ENCODE data around the gene KCNAB1. TPM values are rescaled to one million over a fixed set of nuclear protein-coding genes. Genes with fewer than 3 reads are reported as not detected.

The KCNAB1 gene
- total and polyA plus RNA-seq, 2 experiments from 2014 or later: 0.80 to 1.4 TPM

DNA sequence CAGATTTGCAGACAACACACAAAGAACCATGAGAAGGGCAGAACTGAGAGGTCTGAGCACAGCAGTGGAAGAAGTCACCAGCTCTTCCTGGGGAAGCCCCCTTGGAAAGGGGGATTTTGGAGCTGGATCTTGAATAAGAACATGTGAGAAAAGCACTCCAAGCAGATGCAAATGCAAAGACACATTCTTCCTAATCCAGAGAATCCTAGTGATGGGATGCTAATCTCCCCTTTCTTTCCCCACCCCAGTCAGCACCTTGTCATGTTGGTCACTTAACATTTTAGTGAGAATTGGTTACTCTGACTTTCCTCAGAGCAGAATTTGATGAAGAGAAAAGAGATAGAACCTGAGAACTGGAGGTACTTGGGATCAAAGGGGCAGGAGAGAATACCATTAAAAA lies 286.0 kb downstream of the KCNAB1 start:
- Histone ChIP-seq H3K9me2 (replicated peaks; ENCODE audit: insufficient read depth) (no peaks in the 10 kb centered on the region), H3K9me3 (ENCODE audit: low read depth) (no peaks in the 10 kb centered on the region), H3K4me2 (no peak overlapping the region), H2AFZ (no peak overlapping the region), H3K27ac (no peak overlapping the region), H3K4me1 (ENCODE audit: insufficient read depth) (no peaks in the 10 kb centered on the region), H3K79me2 (no peaks in the 10 kb centered on the region), H3K4me3 (no peak overlapping the region), H3K27me3 (no peaks in the 10 kb centered on the region), H4K20me1 (ENCODE audit: insufficient read depth, poor library complexity, severe bottlenecking) (no peaks in the 10 kb centered on the region), H3K36me3 (replicated peaks; ENCODE audit: insufficient read depth, low read depth) (no peaks in the 10 kb centered on the region)
- TF ChIP-seq EZH2phosphoT487 (IDR thresholded peaks at IDR 0.05; ENCODE audit: low read depth, severe bottlenecking, unreplicated experiment) (no peak), EZH2 (IDR thresholded peaks at IDR 0.05; ENCODE audit: borderline replicate concordance) (no peak)
- TF ChIP-seq, protein P1, sequence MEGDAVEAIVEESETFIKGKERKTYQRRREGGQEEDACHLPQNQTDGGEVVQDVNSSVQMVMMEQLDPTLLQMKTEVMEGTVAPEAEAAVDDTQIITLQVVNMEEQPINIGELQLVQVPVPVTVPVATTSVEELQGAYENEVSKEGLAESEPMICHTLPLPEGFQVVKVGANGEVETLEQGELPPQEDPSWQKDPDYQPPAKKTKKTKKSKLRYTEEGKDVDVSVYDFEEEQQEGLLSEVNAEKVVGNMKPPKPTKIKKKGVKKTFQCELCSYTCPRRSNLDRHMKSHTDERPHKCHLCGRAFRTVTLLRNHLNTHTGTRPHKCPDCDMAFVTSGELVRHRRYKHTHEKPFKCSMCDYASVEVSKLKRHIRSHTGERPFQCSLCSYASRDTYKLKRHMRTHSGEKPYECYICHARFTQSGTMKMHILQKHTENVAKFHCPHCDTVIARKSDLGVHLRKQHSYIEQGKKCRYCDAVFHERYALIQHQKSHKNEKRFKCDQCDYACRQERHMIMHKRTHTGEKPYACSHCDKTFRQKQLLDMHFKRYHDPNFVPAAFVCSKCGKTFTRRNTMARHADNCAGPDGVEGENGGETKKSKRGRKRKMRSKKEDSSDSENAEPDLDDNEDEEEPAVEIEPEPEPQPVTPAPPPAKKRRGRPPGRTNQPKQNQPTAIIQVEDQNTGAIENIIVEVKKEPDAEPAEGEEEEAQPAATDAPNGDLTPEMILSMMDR (IDR thresholded peaks at IDR 0.05; ENCODE audit: poor library complexity): no peak
- no peak for DNase-seq (ENCODE audit: low spot score)

DNA sequence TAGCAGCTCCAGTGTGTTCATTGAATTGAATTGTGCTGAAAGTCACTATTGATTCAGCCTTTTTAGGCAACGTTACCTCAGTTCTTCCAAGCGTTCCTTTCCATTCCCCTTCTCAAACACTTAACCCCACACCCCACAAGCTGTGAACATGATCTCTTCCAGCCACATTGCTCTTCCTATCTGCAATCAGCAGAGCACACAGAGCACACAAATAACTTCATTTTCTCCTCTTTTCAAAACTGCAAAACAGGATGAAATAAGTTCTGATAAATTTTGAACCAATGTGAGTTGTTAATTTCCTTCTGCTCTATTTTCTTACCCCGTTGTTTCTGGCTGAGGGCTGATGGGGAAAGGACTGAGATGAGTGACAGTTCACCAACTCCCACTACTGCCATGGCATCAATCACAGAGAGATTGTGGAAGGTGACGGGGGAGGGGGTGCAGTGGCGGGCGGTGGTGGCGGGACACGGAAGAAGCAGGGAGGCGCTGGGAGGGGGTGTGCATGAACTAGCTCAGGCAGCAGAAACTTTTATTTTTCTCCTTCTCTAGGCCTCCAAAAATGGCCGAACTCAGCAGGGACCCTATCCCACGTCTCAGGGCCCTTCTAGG lies 287.3 kb downstream of the KCNAB1 start:
- H4K20me1 ChIP-seq (ENCODE audit: insufficient read depth, poor library complexity, severe bottlenecking): no peaks in the 10 kb centered on the region
- 93% methylated on average over 11 of the region's 11 CpGs for WGBS (ENCODE audit: low lambda C conversion rate, missing lambda C conversion rate)
- no peak overlapping the region for H3K4me3 ChIP-seq
- H2AFZ ChIP-seq: no peak overlapping the region
- no peaks in the 10 kb centered on the region for H3K36me3 ChIP-seq (replicated peaks; ENCODE audit: insufficient read depth, low read depth)
- H3K4me1 ChIP-seq (ENCODE audit: insufficient read depth): no peaks in the 10 kb centered on the region
- no peaks in the 10 kb centered on the region for H3K27me3 ChIP-seq
- no peak overlapping the region for H3K27ac ChIP-seq
- DNase-seq (ENCODE audit: low spot score): no peak
- no peak overlapping the region for H3K4me2 ChIP-seq
- no peaks in the 10 kb centered on the region for H3K9me2 ChIP-seq (replicated peaks; ENCODE audit: insufficient read depth)
- H3K79me2 ChIP-seq: no peaks in the 10 kb centered on the region
- TF ChIP-seq, protein P1 (IDR thresholded peaks at IDR 0.05; ENCODE audit: poor library complexity): no peak
- TF ChIP-seq EZH2 (IDR thresholded peaks at IDR 0.05; ENCODE audit: borderline replicate concordance): no peak
- TF ChIP-seq EZH2phosphoT487 (IDR thresholded peaks at IDR 0.05; ENCODE audit: low read depth, severe bottlenecking, unreplicated experiment): no peak
- no peaks in the 10 kb centered on the region for H3K9me3 ChIP-seq (ENCODE audit: low read depth)

DNA sequence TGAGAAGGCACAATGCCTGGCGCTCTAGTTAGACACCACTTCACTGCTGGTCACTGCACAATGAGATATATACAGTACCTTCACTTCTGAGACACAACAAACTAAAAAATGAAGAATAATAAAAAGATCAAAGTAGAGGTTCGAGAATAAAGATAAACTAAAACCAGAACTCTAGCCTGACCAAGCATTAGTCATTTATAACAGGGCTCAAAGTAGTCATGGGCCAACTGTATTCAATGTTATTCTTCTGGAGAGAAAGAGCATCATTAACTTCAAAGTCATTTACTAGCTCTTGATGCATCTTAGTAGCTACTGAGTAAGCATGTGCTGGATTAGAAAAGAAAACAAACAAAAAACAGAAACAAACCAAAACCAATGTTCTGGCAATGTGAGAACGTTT lies 289.3 kb downstream of the KCNAB1 start:
- Histone ChIP-seq H4K20me1 (ENCODE audit: insufficient read depth, poor library complexity, severe bottlenecking) (no peaks in the 10 kb centered on the region), H3K4me2 (no peak overlapping the region), H3K27me3 (no peaks in the 10 kb centered on the region), H3K27ac (no peak overlapping the region), H3K4me3 (no peak overlapping the region), H3K79me2 (no peaks in the 10 kb centered on the region), H3K36me3 (replicated peaks; ENCODE audit: insufficient read depth, low read depth) (no peaks in the 10 kb centered on the region), H3K9me2 (replicated peaks; ENCODE audit: insufficient read depth) (no peaks in the 10 kb centered on the region), H3K4me1 (ENCODE audit: insufficient read depth) (no peaks in the 10 kb centered on the region), H3K9me3 (ENCODE audit: low read depth) (no peaks in the 10 kb centered on the region), H2AFZ (no peak overlapping the region)
- no peak for DNase-seq (ENCODE audit: low spot score)
- TF ChIP-seq, protein P1 (IDR thresholded peaks at IDR 0.05; ENCODE audit: poor library complexity): no peak
- TF ChIP-seq EZH2 (IDR thresholded peaks at IDR 0.05; ENCODE audit: borderline replicate concordance) (no peak), EZH2phosphoT487 (IDR thresholded peaks at IDR 0.05; ENCODE audit: low read depth, severe bottlenecking, unreplicated experiment) (no peak)
- 74% methylated on average over 3 of the region's 3 CpGs for WGBS (ENCODE audit: low lambda C conversion rate, missing lambda C conversion rate)

All from hepatocyte (in vitro differentiated cells).